Measurements from ENCODE around the gene MCTP1. TPM values are rescaled to one million over a fixed set of nuclear protein-coding genes. Genes with fewer than 3 reads are reported as not detected.

MCTP1 gene
- total RNA-seq, 4 donors from 2014 or later, result 3.5 to 19.8 (median 5.8) TPM

GRCh38 chr5:95070866-95071265, 214.0 kb downstream of the MCTP1 start:
- intact Hi-C loops (cut with DNase I), result no loop called here

GRCh38 chr5:95070453-95070852, 214.4 kb downstream of the MCTP1 start:
- no peak for TF ChIP-seq CTCF (IDR thresholded peaks at IDR 0.05)
- no peak for TF ChIP-seq POLR2A (IDR thresholded peaks at IDR 0.05)
- H3K27ac ChIP-seq, result no peak overlapping the region
- no peaks in the 10 kb centered on the region for H3K4me1 ChIP-seq
- no peak for DNase-seq
- WGBS, 2 donors, result 92 to 96% methylated on average over 2 of the region's 2 CpGs
- no peak overlapping the region for H3K4me3 ChIP-seq
- no peaks in the 10 kb centered on the region for H3K9me3 ChIP-seq
- intact Hi-C loops (cut with DNase I), result no loop called here
- H3K27me3 ChIP-seq, result no peaks in the 10 kb centered on the region
- H3K36me3 ChIP-seq, result no peaks in the 10 kb centered on the region

More at GRCh38 chr5:95070866-95071265, 214.0 kb downstream of the MCTP1 start:
- WGBS, 2 donors, result 51 to 70% methylated on average over 5 of the region's 5 CpGs
- Histone ChIP-seq H3K27ac (peak overlapping the region in 1 of 4 donors; percentile 11), H3K4me3 (no peak overlapping the region), H3K36me3 (no peaks in the 10 kb centered on the region), H3K27me3 (no peaks in the 10 kb centered on the region), H3K4me1 (no peaks in the 10 kb centered on the region), H3K9me3 (no peaks in the 10 kb centered on the region)
- TF ChIP-seq POLR2A (IDR thresholded peaks at IDR 0.05) (no peak), CTCF (IDR thresholded peaks at IDR 0.05) (no peak)
- DNase-seq, result no peak

- WGBS, 2 donors, result 57 to 80% methylated on average over 5 of the region's 5 CpGs
- Histone ChIP-seq H3K4me1 (no peaks in the 10 kb centered on the region), H3K4me3 (no peak overlapping the region), H3K9me3 (no peaks in the 10 kb centered on the region), H3K36me3 (no peaks in the 10 kb centered on the region), H3K27ac (no peak overlapping the region), H3K27me3 (no peaks in the 10 kb centered on the region)
- intact Hi-C loops (cut with DNase I), result no loop called here
- DNase-seq, result no peak
- TF ChIP-seq CTCF (IDR thresholded peaks at IDR 0.05), result no peak
- no peak for TF ChIP-seq POLR2A (IDR thresholded peaks at IDR 0.05)
Measured at GRCh38 chr5:95069948-95070347, 214.9 kb downstream of the MCTP1 start.

- Histone ChIP-seq H3K27ac (peak overlapping the region in 1 of 4 donors; percentile 40), H3K36me3 (no peaks in the 10 kb centered on the region), H3K27me3 (no peaks in the 10 kb centered on the region), H3K4me1 (no peaks in the 10 kb centered on the region), H3K9me3 (no peaks in the 10 kb centered on the region), H3K4me3 (no peak overlapping the region)
- no peak for TF ChIP-seq CTCF (IDR thresholded peaks at IDR 0.05)
- DNase-seq, result no peak
- intact Hi-C loops (cut with DNase I), result no loop called here
- 61 to 71% methylated on average over 2 of the region's 2 CpGs for WGBS, 2 donors
Measured at GRCh38 chr5:95069021-95069420, 215.9 kb downstream of the MCTP1 start.

GRCh38 chr5:95068289-95068910, 216.5 kb downstream of the MCTP1 start:
- H3K4me3 ChIP-seq, result no peak overlapping the region
- 69 to 75% methylated on average over 7 of the region's 7 CpGs for WGBS, 2 donors
- no peak for DNase-seq
- H3K4me1 ChIP-seq, result no peaks in the 10 kb centered on the region
- H3K27me3 ChIP-seq, result no peaks in the 10 kb centered on the region
- no peaks in the 10 kb centered on the region for H3K36me3 ChIP-seq
- intact Hi-C loops (cut with DNase I), result no loop called here
- TF ChIP-seq CTCF (IDR thresholded peaks at IDR 0.05) (no peak), POLR2A (IDR thresholded peaks at IDR 0.05) (no peak)
- peak overlapping the region in 2 of 4 donors; percentile 31 to 40 for H3K27ac ChIP-seq
- H3K9me3 ChIP-seq, result no peaks in the 10 kb centered on the region
